Measurements from ENCODE around the gene CCL2.

DNA sequence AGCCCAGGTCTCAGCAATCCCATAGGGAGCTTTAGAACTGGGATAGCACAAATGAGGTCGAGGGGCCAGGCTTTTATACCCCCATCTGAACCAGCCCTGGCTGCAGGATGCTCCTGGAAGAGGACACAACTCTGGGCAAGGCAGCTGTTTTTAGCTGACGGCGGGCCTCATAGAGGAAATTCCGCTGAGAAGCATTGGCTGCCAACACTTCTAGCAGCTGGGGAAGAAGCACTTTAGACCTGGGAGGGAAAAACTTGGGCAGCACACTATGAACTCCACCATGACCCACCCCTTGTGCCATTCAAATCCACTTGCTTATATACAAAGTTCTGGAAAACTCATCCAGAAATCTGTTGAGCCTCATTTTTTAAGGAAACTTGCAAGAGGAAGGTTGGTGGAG, 35.5 kb downstream of the CCL2 start:
- no peak for TF ChIP-seq CTCF (conservative IDR thresholded peaks at IDR 0.05; ENCODE audit: low read length)
- TF ChIP-seq EZH2phosphoT487 (IDR thresholded peaks at IDR 0.05; ENCODE audit: borderline replicate concordance, low read depth, low read length), result no peak

Measured in OCI-LY7 (cell line).